Right renal cortex interstitium (tissue), 3 donors: ENCODE measurements around the gene PPP6R3. TPM values are rescaled to one million over a fixed set of nuclear protein-coding genes. Genes with fewer than 3 reads are reported as not detected.
A peak's percentile ranks its signal among the peaks of the same experiment; 100 is the strongest.

ENCODE experiments used
- DNase-seq, 3 donors: peaks; one replicate each; pipeline ENCODE4 v3.0.0-alpha.2; 2013; ENCODE audit warnings: low read depth in 3 of 3, low spot score in 2 of 3
- polyA plus RNA-seq, 3 donors: library from polyadenylated mRNA; unstranded; fragments of 120-200 nt; gene quantifications; one replicate each; pipeline ENCODE4 v1.2.1, GENCODE V29; 2013; ENCODE audit not compliant: insufficient read length in 3 of 3

PPP6R3 gene
- polyA plus RNA-seq, 3 donors: 95.8 to 99.3 (median 98.1) TPM

GRCh38 chr11:68643585-68643984 lies 183.0 kb downstream of the PPP6R3 start:
- no peak for DNase-seq

- DNase-seq: no peak
These were observed 186.3 kb downstream of the PPP6R3 start for GRCh38 chr11:68646832-68647231.

- DNase-seq: no peak
These were observed 189.5 kb downstream of the PPP6R3 start for GRCh38 chr11:68649851-68650555.

- DNase-seq: no peak
These were observed 190.2 kb downstream of the PPP6R3 start for GRCh38 chr11:68650801-68651200.

- no peak for DNase-seq
These were observed 190.8 kb downstream of the PPP6R3 start for GRCh38 chr11:68651208-68651984.

GRCh38 chr11:68651985-68652682 lies 191.6 kb downstream of the PPP6R3 start:
- DNase-seq: no peak

GRCh38 chr11:68652683-68653156 lies 192.2 kb downstream of the PPP6R3 start:
- no peak for DNase-seq

- DNase-seq: no peak
These were observed 193.2 kb downstream of the PPP6R3 start for GRCh38 chr11:68653486-68654430.

- DNase-seq: no peak
These were observed 194.4 kb downstream of the PPP6R3 start for GRCh38 chr11:68654978-68655377.

- DNase-seq: no peak
These were observed 194.9 kb downstream of the PPP6R3 start for GRCh38 chr11:68655406-68655805.

- no peak for DNase-seq
These were observed 195.3 kb downstream of the PPP6R3 start for GRCh38 chr11:68655806-68656205.

- no peak for DNase-seq
These were observed 196.6 kb downstream of the PPP6R3 start for GRCh38 chr11:68657021-68657780.

- DNase-seq: no peak
These were observed 197.5 kb downstream of the PPP6R3 start for GRCh38 chr11:68658097-68658496.

GRCh38 chr11:68658661-68659060 lies 198.1 kb downstream of the PPP6R3 start:
- DNase-seq: no peak

GRCh38 chr11:68659158-68659921 lies 198.8 kb downstream of the PPP6R3 start:
- peak in 2 of 3 donors; percentile 27 to 36 for DNase-seq

- DNase-seq: no peak
These were observed 199.7 kb downstream of the PPP6R3 start for GRCh38 chr11:68660066-68660810.

- no peak for DNase-seq
These were observed 200.5 kb downstream of the PPP6R3 start for GRCh38 chr11:68661014-68661413.
